Measurements from ENCODE around the gene ORAI2.

The ORAI2 gene

GRCh38 chr7:102505298-102506185 lies 72.2 kb downstream of the ORAI2 start:
- peak in 1 of 2 experiments; percentile 12 for DNase-seq

All from activated T-cell treated with anti-CD3 and anti-CD28 coated beads, Interleukin-2, amount 50 U/mL, for 48 hours (primary cell).